ENCODE data around the gene FRMD4A.

The FRMD4A gene

GRCh38 chr10:14340051-14340744 lies 9.5 kb upstream of the FRMD4A start:
- DNase-seq (ENCODE audit: low read depth), result no peak

DNA sequence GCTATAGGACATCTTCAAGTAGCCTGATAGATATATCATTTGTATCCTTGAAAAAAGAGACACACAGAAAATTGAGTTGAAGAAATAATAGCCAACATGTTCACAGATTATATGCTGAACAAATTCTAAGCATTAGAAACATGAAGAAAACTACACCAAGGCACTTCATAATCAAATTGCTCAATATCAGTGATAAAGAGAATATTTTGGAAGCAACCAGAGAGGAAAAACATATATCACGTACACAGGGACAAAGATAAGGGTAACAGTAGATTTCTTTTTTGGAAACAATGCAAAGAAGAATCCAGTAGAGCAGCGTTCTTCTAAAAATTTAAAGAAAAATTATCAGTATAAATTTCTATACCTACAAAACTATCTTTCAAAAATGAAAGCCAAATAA lies 6.0 kb upstream of the FRMD4A start:
- DNase-seq (ENCODE audit: low read depth), result no peak

DNA sequence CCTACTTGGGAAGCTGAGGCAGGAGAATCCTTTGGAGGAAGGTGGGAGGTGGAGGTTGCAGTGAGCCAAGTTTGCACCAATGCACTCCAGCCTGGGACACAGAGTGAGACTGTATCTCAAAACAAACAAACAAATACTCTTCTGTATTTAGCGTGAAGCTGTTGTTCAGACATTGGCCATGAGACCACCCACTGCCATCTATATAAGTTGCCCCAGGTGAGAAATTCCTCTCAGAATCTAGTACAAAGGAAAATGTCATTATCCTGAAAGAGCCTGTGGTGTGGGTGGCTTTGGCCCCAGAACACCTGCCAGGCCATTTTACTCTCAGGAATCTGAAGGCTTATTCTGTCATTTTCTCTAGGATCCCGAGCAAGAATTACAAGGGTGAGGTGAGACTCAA lies 4.0 kb upstream of the FRMD4A start:
- DNase-seq (ENCODE audit: low read depth), result no peak

DNA sequence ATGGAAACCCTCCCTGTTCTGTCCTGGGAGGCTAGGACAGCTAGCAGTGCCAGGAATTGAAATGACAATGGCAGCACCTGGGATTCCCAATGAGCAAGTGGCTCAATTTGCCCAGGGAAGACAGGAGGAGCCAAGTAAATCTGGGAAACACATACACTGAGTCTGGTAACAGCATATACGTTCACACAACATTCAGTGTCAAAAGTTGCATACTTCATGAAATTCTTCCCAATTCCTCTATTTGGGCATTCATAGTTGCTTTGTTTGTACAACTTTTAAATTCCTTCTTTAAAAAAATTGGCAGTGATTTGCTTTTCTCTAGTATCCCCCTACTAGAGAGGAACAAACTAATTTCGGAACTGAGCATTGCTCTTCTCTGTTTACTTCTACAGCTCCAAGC lies 2.9 kb upstream of the FRMD4A start:
- no peak for DNase-seq (ENCODE audit: low read depth)

DNA sequence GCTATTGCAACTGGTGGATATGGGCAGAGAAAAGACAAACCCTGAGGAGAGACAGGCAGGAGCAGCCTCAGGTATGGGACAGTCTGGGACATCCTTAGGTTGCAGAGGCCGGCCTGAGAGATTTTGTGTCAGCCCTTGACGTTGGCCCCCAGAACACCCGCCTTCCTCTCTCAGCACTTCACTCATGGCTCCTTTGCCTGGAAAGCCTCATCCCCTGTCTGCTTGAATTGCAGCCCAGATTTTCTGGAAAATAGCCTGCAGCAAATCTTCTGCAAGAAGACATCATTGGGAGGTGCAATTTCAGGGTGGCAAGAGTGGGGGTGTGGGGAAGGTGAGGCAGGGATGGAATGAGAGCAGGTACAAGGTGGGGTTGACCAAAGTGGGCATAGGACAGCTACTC lies 2.2 kb upstream of the FRMD4A start:
- DNase-seq (ENCODE audit: low read depth), result no peak

- DNase-seq (ENCODE audit: low read depth), result no peak
Measured at GRCh38 chr10:14329746-14330173, 964 bp downstream of the FRMD4A start.

GRCh38 chr10:14328881-14329672 lies 1.6 kb downstream of the FRMD4A start:
- no peak for DNase-seq (ENCODE audit: low read depth)

DNA sequence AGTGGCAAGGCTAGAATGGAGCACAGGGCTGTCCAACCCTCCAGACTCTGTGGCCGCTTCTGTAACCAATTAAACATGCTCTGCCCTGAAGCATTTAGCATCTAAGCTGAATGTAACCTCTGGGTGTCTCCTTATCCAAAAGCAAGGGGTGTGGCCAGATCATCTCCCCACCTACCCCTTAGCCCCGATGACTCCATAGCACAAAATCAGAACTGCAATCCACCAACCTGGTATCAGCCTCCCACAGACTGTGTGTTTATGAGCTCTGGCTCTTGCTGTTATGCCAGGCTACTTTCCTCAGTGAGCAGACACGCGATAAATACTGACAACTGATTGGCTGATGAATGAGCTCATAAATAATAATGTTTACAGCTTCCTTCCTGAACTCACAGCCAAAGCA lies 3.2 kb downstream of the FRMD4A start:
- no peak for DNase-seq (ENCODE audit: low read depth)

DNA sequence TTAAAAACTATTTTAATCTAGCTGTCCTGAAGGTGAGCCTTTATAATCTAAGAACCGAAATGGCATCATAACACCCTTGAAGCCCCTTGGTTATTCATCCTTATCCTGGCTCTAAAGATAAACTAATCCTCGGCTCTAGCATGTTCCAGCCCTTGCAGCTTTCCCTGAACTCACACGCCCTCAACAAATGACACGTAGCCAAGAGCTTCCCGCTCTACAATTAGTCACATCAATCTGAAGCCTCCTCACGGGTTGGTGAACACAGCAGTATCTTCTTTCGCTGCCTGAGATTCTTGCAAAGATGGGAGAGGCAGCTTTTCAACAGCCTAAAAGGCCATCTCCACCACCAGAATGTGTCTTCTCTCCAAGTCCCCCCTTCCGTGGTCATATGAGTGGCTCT lies 4.1 kb downstream of the FRMD4A start:
- no peak for DNase-seq (ENCODE audit: low read depth)

- DNase-seq (ENCODE audit: low read depth), result no peak
Measured at GRCh38 chr10:14325325-14325955, 5.3 kb downstream of the FRMD4A start.

- DNase-seq (ENCODE audit: low read depth), result no peak
Measured at GRCh38 chr10:14322526-14323188, 8.1 kb downstream of the FRMD4A start.

DNA sequence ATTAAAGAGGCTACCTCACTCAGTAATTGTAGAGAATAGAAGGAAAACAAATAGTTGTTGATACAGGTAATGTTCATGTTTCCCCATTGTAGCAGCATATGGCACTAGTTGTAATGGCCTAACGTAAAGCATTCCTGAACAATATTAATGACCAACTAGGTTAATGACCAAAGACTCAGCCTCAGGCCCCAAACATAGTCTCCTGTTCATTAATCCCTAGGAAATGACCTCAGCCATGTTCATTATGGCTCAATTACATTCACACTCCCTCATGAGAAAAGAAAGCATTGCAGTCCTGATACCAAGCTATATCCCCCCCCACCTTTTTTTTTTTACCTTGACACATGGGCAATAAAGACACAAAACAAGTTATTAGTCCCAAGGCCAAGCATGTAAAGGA lies 12.7 kb downstream of the FRMD4A start:
- no peak for DNase-seq (ENCODE audit: low read depth)

GRCh38 chr10:14312014-14312413 lies 18.7 kb downstream of the FRMD4A start:
- DNase-seq (ENCODE audit: low read depth), result no peak

DNA sequence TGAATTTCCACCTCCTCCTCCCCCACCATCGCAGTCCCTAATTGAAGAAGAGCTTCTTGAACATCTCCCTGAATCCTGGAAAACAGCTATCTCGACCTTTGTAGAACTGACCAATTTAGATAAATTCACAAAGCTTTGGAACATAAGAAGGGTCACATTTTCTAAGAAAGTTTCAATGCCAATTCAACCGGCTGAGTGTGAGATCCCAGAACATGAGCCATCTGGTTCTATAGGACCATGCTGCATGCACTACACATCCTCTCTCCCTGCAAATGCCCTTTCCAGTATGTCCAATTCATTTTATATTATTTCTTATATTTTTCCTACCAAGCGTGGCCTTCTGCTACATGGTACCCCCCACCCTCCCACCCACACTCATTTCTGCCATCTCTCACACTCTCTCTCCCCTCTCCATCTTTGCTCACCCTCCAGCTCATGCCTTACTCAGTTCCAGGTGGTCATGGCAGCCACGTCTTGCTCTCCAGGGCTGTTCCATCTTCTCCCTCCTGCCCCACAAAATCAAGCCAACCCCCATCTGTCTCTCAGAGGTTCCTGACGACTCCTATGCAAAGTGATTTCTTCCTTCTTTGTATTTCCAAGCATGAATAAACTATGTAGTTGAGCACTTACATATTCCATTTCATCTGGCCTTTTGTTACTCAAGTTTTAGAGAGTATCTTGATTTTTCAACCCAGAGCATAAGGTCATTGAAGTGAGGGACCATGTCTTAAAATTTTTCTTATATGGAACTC lies 19.3 kb downstream of the FRMD4A start:
- no peak for DNase-seq (ENCODE audit: low read depth)

- DNase-seq (ENCODE audit: low read depth), result no peak
Measured at GRCh38 chr10:14309593-14309992, 21.1 kb downstream of the FRMD4A start.

GRCh38 chr10:14306190-14306589 lies 24.5 kb downstream of the FRMD4A start:
- DNase-seq (ENCODE audit: low read depth), result no peak

DNA sequence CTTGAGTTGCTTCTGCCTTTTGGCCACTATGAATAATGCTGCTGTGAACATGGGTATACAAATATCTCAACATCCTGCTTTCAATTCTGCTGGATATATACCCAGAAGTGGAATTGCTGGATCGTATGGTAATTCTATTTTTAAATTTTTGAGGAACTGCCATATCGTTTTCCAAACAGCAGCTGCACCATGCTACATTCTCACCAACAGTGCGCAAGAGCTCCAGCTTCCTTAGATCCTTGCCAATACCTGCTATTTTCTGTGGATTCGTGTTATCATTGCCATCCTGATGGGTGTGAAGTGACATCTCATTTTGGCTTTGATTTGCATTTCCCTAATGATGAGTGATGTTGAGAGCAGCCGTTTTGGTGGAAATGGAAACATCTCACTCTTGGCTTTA lies 26.7 kb downstream of the FRMD4A start:
- DNase-seq (ENCODE audit: low read depth), result no peak

DNA sequence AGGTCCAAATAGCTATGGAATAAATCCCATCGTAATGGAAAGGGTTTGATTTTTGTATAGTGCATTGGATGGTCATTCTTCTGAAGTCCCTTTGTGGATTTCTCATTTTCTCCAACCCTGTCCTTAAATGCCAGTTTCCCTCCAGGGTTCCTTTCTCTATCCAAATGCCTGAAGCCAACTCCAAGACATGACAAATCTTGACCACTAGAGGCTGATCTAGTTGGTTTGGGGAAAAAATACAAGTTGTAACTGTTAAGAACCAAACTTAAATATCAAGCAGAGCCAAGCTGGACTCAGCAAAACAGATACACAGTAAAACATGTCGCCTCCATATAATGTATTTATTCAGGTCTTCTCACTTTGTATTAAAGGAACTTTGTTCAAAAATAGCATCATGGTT lies 28.7 kb downstream of the FRMD4A start:
- DNase-seq (ENCODE audit: low read depth), result no peak

DNA sequence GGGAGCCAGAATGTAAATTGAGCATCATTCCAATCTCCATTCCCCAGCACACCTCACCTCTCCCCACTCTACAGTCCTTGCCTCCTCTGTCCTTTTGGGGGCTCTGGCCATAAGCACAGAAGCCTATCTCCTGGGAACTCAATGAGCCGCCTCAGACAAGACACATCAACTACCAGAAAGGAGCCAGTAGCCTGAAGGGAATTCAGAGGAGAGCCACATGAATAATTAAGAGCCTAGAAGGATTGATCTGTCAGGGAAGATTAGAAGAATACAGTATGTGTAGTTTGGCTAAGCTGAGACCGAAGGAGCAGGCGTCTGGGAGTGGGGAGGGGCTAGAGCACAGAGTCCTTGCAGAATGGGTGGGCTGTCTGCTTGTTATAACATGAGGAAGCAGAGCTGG lies 31.2 kb downstream of the FRMD4A start:
- DNase-seq (ENCODE audit: low read depth), result no peak

GRCh38 chr10:14296065-14296709 lies 34.5 kb downstream of the FRMD4A start:
- DNase-seq (ENCODE audit: low read depth), result no peak

- DNase-seq (ENCODE audit: low read depth), result no peak
Measured at GRCh38 chr10:14294347-14295059, 36.2 kb downstream of the FRMD4A start.
